Measurements from ENCODE around the gene DCST1. TPM values are rescaled to one million over a fixed set of nuclear protein-coding genes. Genes with fewer than 3 reads are reported as not detected.

The DCST1 gene
- total and polyA plus RNA-seq, 2 of the 8 experiments (the other 6 are each of a cell fraction or from before 2014, with no cell fraction given), result not detected

DNA sequence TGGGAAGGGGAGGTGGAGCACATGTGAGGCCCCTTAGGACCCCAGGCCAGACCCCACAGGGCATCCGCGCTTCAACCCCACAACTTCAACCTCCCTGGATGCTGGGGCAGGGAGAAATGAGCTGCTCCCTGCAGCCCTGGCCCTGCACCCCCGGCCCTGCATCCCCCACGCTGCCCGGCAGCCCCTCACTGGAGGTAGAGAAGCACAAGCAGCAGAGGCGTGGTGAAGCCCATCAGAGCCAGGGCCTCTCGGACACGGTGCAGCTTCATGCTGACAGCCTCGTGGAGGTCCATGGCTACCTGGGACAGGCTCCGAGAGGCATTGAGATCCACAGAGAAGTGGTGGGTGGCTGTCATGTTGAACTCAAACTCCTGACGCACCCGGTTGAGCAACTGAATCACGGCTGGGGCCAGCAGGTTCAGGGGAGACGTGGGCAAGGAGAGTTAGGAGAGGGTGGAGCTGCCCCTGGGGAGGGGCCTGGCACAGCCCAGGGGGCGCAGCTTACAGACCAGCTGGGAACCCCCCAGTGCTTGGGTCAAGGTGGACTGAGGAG lies 3.3 kb upstream of the DCST1 start:
- Histone ChIP-seq H3K23me2 (ENCODE audit: low read depth, low read length) (no peaks in the 10 kb centered on the region), H4K5ac (ENCODE audit: insufficient read length, low read depth, low read length) (no peak overlapping the region), H2AFZ (ENCODE audit: low read length) (no peak overlapping the region), H3K18ac (ENCODE audit: extremely low read depth, low read length) (no peak overlapping the region), H3K4me2 (ENCODE audit: insufficient read depth in 1 of 2, low read depth in 2 of 2, low read length in 2 of 2) (no peak overlapping the region), H2AK5ac (ENCODE audit: low read depth, low read length) (no peak overlapping the region), H3K9me3 (ENCODE audit: insufficient read depth in 2 of 2, low read depth in 1 of 2, low read length in 1 of 2) (no peaks in the 10 kb centered on the region), H2BK20ac (ENCODE audit: low read length) (no peak overlapping the region), H3K79me1 (ENCODE audit: low read depth, low read length) (no peaks in the 10 kb centered on the region), H3K4me3 (ENCODE audit: extremely low read depth in 1 of 4, insufficient read depth in 2 of 4, low read depth in 3 of 4, low read length in 4 of 4) (no peak overlapping the region), H3K27me3 (replicated peaks in 1 of 4; ENCODE audit: control insufficient read depth in 3 of 4, extremely low read depth in 1 of 4, insufficient read depth in 3 of 4, low read length in 3 of 4) (peaks cover 0 to 3% (median 1%) of the 10 kb centered on the region in 4 experiments; a peak in 1 of 7 replicates), H4K91ac (replicated peaks; ENCODE audit: insufficient read length, low read length) (no peak overlapping the region), H3K56ac (replicated peaks; ENCODE audit: insufficient read length, low read depth, low read length) (no peak overlapping the region), H3K9ac (replicated peaks in 1 of 4; ENCODE audit: extremely low read depth in 1 of 4, low read depth in 3 of 4, low read length in 3 of 4) (no peak overlapping the region; a peak in 2 of 7 replicates), H3K4me1 (replicated peaks in 1 of 4; ENCODE audit: control insufficient read depth in 3 of 4, insufficient read depth in 4 of 4, low read length in 3 of 4) (peaks cover 0 to 5% (median 0%) of the 10 kb centered on the region in 4 experiments; a peak in 2 of 7 replicates), H3K14ac (ENCODE audit: insufficient read length) (no peak overlapping the region), H3K4ac (replicated peaks; ENCODE audit: insufficient read length, low read depth, low read length) (no peak overlapping the region), H2BK12ac (ENCODE audit: low read depth, low read length) (no peak overlapping the region), H2BK15ac (ENCODE audit: low read length) (no peak overlapping the region), H4K20me1 (replicated peaks in 1 of 2; ENCODE audit: control insufficient read depth in 1 of 2, insufficient read depth in 2 of 2, low read length in 2 of 2) (no peaks in the 10 kb centered on the region), H3K23ac (ENCODE audit: insufficient read length) (no peak overlapping the region), H3K79me2 (ENCODE audit: control insufficient read depth in 1 of 2, insufficient read depth in 2 of 2, low read length in 2 of 2) (no peaks in the 10 kb centered on the region), H2BK5ac (ENCODE audit: low read depth, low read length) (no peak overlapping the region), H3K36me3 (ENCODE audit: control insufficient read depth in 2 of 4, insufficient read depth in 4 of 4, low read length in 3 of 4) (no peaks in the 10 kb centered on the region), H4K8ac (ENCODE audit: extremely low read depth, insufficient read depth, low read length) (no peak overlapping the region), H2BK120ac (replicated peaks; ENCODE audit: low read depth, low read length) (no peak overlapping the region), H3K27ac (ENCODE audit: low read depth, low read length) (no peak overlapping the region)
- POLR2A ChIA-PET (ENCODE audit: partially characterized antibody), result interaction anchor here (0.6 to 2.0 kb wide), 5 partner anchors 11 to 692 kb away, joined by 3 to 5 read pairs (median 3); no protein-coding TSS in a partner anchor
- FAIRE-seq (no peak), DNase-seq (ENCODE audit: low read depth in 1 of 2, low spot score in 2 of 2) (no peak)
- WGBS, 2 experiments (ENCODE audit: extremely low coverage in 1 of 2, insufficient coverage in 1 of 2, insufficient read length in 1 of 2, insufficient replicate concordance in 2 of 2, low coverage in 1 of 2, low lambda C conversion rate in 2 of 2, missing lambda C conversion rate in 1 of 2), result 89% methylated on average over 14 of the region's 15 CpGs; no CpG with 5 or more reads in 1 of the 2 experiments
- CTCF ChIA-PET (ENCODE audit: partially characterized antibody), result interaction anchor here (0.6 to 9.5 kb wide), 7 partner anchors 10 to 1671 kb away, joined by 3 to 76 read pairs (median 16); no protein-coding TSS in a partner anchor
- TF ChIP-seq SP4 (IDR thresholded peaks at IDR 0.05; ENCODE audit: low read length) (no peak), SP1 (IDR thresholded peaks at IDR 0.05; ENCODE audit: low read depth, low read length) (no peak), SRF (IDR thresholded peaks at IDR 0.05; ENCODE audit: low read depth, low read length) (no peak), PHF8 (conservative IDR thresholded peaks at IDR 0.05; ENCODE audit: low read depth, low read length) (no peak), ATF3 (IDR thresholded peaks at IDR 0.05; ENCODE audit: insufficient read depth, low read depth, low read length) (no peak), TCF12 (IDR thresholded peaks at IDR 0.05; ENCODE audit: low read depth, low read length) (no peak), SIX5 (IDR thresholded peaks at IDR 0.05; ENCODE audit: low read depth, low read length) (no peak), SP2 (IDR thresholded peaks at IDR 0.05; ENCODE audit: low read length) (no peak), TAF1 (IDR thresholded peaks at IDR 0.05; ENCODE audit: low read depth, low read length) (no peak), JUN (IDR thresholded peaks at IDR 0.05; ENCODE audit: low read depth, low read length) (no peak), CREB1 (IDR thresholded peaks at IDR 0.05) (no peak), SUZ12 (IDR thresholded peaks at IDR 0.05; ENCODE audit: low read length) (no peak), RFX5 (IDR thresholded peaks at IDR 0.05; ENCODE audit: borderline replicate concordance, low read depth, low read length) (no peak), KDM4A (IDR thresholded peaks at IDR 0.05; ENCODE audit: low read depth, low read length, severe bottlenecking) (no peak)
